ENCODE data around the gene AUTS2.

- no peak for TF ChIP-seq ZNF707 (tag by site-specific recombination; IDR thresholded peaks at IDR 0.05)
- no peak for TF ChIP-seq ZNF777 (tag by site-specific recombination; IDR thresholded peaks at IDR 0.05; ENCODE audit: borderline replicate concordance)
- TF ChIP-seq MYNN (tag by site-specific recombination; IDR thresholded peaks at IDR 0.05; ENCODE audit: borderline replicate concordance): no peak
- no peak for TF ChIP-seq CTCF (tag by site-specific recombination; IDR thresholded peaks at IDR 0.05)
- no peak for TF ChIP-seq ZNF768 (tag by site-specific recombination; IDR thresholded peaks at IDR 0.05)
- no peak for TF ChIP-seq ZNF747 (tag by site-specific recombination; IDR thresholded peaks at IDR 0.05)
- TF ChIP-seq ZSCAN18 (tag by site-specific recombination; IDR thresholded peaks at IDR 0.05): no peak
- TF ChIP-seq ZNF311 (tag by site-specific recombination; IDR thresholded peaks at IDR 0.05; ENCODE audit: borderline replicate concordance): no peak
- no peak for TF ChIP-seq ZNF138 (tag by site-specific recombination; IDR thresholded peaks at IDR 0.05; ENCODE audit: borderline replicate concordance)
- no peak for TF ChIP-seq ZNF513 (tag by site-specific recombination; IDR thresholded peaks at IDR 0.05)
- no peak for TF ChIP-seq ZSCAN23 (tag by site-specific recombination; IDR thresholded peaks at IDR 0.05)
- TF ChIP-seq ZNF670 (tag by site-specific recombination; IDR thresholded peaks at IDR 0.05; ENCODE audit: low read depth): no peak
- TF ChIP-seq ZNF660 (tag by site-specific recombination; IDR thresholded peaks at IDR 0.05): no peak
- TF ChIP-seq ZBTB1 (tag by site-specific recombination; IDR thresholded peaks at IDR 0.05): no peak
These were observed 225.0 kb downstream of the AUTS2 start for GRCh38 chr7:69823151-69823744.
